GM21515 (cell line): Measurements from ENCODE around the gene MYL6B.

Experiments
- ATAC-seq: cut with Tn5 transposase; IDR thresholded peaks from one replicate; pipeline ENCODE4 v1.9.1; 2021; ENCODE audit not compliant: unreplicated experiment

Gene MYL6B

DNA sequence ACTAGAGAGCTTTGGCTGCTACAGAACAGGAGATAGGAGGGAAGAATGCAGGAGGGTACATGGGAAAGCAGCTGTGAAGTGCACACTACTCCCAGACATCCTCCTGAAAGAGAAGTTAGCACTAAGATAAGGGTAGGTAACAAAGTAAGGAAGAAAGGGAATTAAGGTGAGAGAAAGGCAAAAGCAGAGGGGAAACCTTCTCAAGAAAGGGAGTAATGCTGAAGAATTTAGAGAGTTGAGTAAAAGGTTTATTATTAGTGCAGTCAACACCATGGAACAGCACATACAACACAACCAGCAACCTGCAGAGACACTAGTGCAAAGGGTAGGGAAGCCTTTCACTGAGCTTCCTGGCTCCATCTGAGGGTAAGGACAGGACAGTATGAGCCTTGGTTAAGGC, 51.9 kb downstream of the MYL6B start:
- ATAC-seq, result no peak

DNA sequence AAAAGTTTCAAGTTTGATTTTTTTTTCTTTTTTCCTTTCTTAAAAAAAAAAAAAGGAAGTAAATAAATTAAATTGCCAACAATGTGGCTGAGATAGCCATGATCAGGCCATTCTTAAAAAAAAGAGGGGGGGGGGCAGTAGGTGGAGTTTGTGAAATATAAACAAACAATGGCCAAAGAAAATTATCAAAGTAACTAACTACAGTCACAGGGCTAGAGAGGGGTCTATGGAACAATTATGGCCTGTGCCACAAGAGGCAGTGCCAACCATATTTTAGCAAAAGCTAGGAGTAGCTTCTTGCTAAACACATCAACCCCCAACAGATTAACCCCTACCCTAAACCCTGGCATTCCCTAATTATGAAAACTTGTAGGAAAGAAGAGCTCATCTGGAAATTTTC, 53.1 kb downstream of the MYL6B start:
- no peak for ATAC-seq

DNA sequence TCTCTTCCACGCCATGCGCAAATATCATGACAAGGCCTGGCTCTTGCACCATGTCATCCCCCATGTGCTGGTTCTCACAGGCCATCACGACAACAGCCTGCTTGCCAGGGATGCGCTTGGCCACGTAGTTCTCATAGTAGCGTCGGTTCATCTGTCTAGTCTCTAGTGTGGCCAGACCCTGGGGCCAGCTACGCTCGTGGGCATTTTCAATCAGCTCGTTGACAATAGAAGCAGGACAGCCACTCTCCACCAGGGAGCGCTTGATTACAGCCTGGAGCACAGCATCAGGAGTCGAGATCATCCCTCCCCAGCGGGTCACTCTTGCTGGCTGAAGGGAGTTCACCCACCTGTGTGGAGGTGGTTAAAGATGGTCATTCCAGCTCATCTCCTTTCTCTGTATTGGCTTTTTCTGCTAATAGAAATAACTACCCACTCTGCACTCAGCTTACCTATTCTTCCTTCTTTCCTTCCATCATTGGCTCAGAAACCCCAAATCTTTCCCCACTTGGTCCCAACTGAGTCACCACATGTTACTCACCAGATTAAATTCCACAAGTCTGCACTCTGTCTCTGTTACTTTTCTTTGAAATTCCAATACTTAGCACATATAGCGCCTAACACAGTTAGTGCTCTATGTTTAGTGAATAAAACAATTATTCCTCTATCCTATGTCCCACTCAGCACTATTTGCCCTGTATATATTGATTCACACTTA, 54.2 kb downstream of the MYL6B start:
- ATAC-seq, result no peak
